H1 (cell line): Measurements from ENCODE around the gene ZNF66. TPM values are rescaled to one million over a fixed set of nuclear protein-coding genes. Genes with fewer than 3 reads are reported as not detected.

Source experiments
- KDM5A ChIP-seq: fragments of 200-600 bp; IDR thresholded peaks from 2 replicates; pipeline ENCODE4 v1.7.1; 2012; ENCODE audit warnings: mild to moderate bottlenecking, low read length, inconsistent platforms, mixed read lengths
- POLR2A ChIP-seq, 2 experiments: IDR thresholded peaks; 1 replicate in 1 of 2; 2 replicates in 1 of 2; pipeline ENCODE4 v1.6.1; 2011; ENCODE audit warnings: low read depth in 2 of 2, low read length in 2 of 2, mild to moderate bottlenecking in 2 of 2; ENCODE audit errors: control extremely low read depth in 1 of 2
- SP2 ChIP-seq: IDR thresholded peaks from 2 replicates; pipeline ENCODE4 v1.6.1; 2012; ENCODE audit warnings: mild to moderate bottlenecking, low read length, inconsistent platforms
- ZNF274 ChIP-seq: IDR thresholded peaks from 2 replicates; pipeline ENCODE4 v1.7.0; 2012; ENCODE audit warnings: low read length, borderline replicate concordance; ENCODE audit errors: extremely low read depth
- polyA plus RNA-seq, 7 experiments: library from polyadenylated mRNA; depleted of rRNA in 3 of 7; stranded (reverse) in 5 of 7; unstranded in 2 of 7; fragments of >200 nt in 5 of 7; fragments of 200-250 nt in 2 of 7; gene quantifications; 1 replicate in 5 of 7; 2 replicates in 1 of 7; 4 replicates in 1 of 7; pipeline versions ENCODE4 v1.2.1 to v1.2.3, GENCODE V29; 2011 to 2013; ENCODE audit warnings: missing spikeins in 2 of 7, mixed read lengths in 2 of 7
- total RNA-seq: library from RNA; stranded (reverse); fragmentation: NEBNext Ultra II Directional; extraction: Animal tissue kit (Norgen Biotek cat#: 25700); gene quantifications from 2 replicates; pipeline ENCODE4 v1.2.1, GENCODE V29; 2021
- TF ChIP-seq, protein P1 (sequence below): IDR thresholded peaks from 2 replicates; pipeline ENCODE4 v1.6.1; 2011; ENCODE audit warnings: low read length, improper control_type of control experiment

Gene ZNF66
- total and polyA plus RNA-seq, 2 of the 8 experiments (the other 6 are each of a cell fraction or from before 2014, with no cell fraction given) = 13.3 to 59.7 TPM

GRCh38 chr19:20840371-20840770 lies 64.3 kb downstream of the ZNF66 start (continued):
- TF ChIP-seq, protein P1, sequence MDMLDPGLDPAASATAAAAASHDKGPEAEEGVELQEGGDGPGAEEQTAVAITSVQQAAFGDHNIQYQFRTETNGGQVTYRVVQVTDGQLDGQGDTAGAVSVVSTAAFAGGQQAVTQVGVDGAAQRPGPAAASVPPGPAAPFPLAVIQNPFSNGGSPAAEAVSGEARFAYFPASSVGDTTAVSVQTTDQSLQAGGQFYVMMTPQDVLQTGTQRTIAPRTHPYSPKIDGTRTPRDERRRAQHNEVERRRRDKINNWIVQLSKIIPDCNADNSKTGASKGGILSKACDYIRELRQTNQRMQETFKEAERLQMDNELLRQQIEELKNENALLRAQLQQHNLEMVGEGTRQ = no peak
- TF ChIP-seq POLR2A (IDR thresholded peaks at IDR 0.05; ENCODE audit: control extremely low read depth in 1 of 2, low read depth in 2 of 2, low read length in 2 of 2) (no peak), SP2 (no peak), ZNF274 (no peak), KDM5A (no peak)

Other genes with a start within 250 kb of the ZNF66 start
- gene ZNF737, start 210.5 kb upstream of the ZNF66 start, total RNA-seq = 17.1 and 19.7 TPM in 2 replicates
- 5.7 and 6.1 TPM in 2 replicates for gene ZNF737, start 210.5 kb upstream of the ZNF66 start, polyA plus RNA-seq (2011; rRNA removed)
- 25.1 and 28.4 TPM in 2 replicates for gene ZNF626, start 114.7 kb upstream of the ZNF66 start, total RNA-seq
- 2.6 and 4.7 TPM in 2 replicates for gene ZNF626, start 114.7 kb upstream of the ZNF66 start, polyA plus RNA-seq (2011; rRNA removed)
- gene ZNF85, start 146.9 kb downstream of the ZNF66 start, total RNA-seq = 22.2 and 23.1 TPM in 2 replicates
- gene ZNF85, start 146.9 kb downstream of the ZNF66 start, polyA plus RNA-seq (2011; rRNA removed) = 6.1 and 7.6 TPM in 2 replicates
- 10.1 and 16.1 TPM in 2 replicates for gene ZNF430, start 244.4 kb downstream of the ZNF66 start, total RNA-seq
- 4.1 and 5.1 TPM in 2 replicates for gene ZNF430, start 244.4 kb downstream of the ZNF66 start, polyA plus RNA-seq (2011; rRNA removed)